ENCODE measurements around the gene PHLDB1. TPM values are rescaled to one million over a fixed set of nuclear protein-coding genes. Genes with fewer than 3 reads are reported as not detected.

PHLDB1 gene
- total RNA-seq, 1 experiment from 2014 or later, result 0.19 TPM

DNA sequence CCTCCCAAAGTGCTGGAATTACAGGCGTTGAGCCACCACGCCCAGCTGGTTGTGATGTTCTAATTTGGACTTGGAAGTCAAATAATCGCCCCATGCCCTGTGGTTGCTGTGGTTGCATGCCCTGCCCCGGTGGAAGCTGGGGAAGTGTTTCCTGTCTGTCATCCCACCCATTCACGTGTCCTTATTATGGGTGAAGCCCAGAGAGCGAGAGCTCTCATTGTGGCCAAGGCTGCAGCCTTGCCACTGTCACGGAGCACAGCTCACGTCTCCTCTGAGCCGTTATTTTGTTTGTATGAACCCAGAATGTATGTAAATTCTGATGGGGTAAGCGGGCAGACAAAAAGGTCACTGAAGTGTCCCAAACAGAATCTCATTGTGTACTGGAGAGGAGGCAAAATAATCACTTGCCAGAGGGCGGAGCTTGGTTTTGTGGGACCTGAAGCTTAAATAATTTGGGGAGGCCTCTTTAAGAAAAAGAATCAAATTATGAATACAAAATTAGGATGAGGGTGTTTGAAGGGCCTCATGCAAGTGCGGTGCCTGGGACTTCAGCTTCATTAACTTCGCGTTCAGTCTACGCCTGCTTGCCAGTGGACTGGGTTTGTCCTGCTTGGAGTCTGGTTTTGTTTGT, 97.8 kb downstream of the PHLDB1 start:
- H3K79me2 ChIP-seq (ENCODE audit: low read length), result no peaks in the 10 kb centered on the region
- H3K27ac ChIP-seq (ENCODE audit: low read length), result no peak overlapping the region
- peaks cover 17% of the 10 kb centered on the region for H3K4me1 ChIP-seq (ENCODE audit: low read length)
- no peak for DNase-seq
- no peaks in the 10 kb centered on the region for H3K27me3 ChIP-seq (ENCODE audit: low read length)
- H3K4me2 ChIP-seq (ENCODE audit: low read depth, low read length, poor library complexity, severe bottlenecking), result peak overlapping the region; percentile 50
- no peaks in the 10 kb centered on the region for H3K9me2 ChIP-seq (replicated peaks; ENCODE audit: insufficient read depth, low read length)
- H3K36me3 ChIP-seq (ENCODE audit: insufficient read depth, low read length), result no peaks in the 10 kb centered on the region
- no peak overlapping the region for H2AFZ ChIP-seq (ENCODE audit: low read length)
- H3K9ac ChIP-seq (ENCODE audit: low read length), result no peak overlapping the region
- no peak overlapping the region for H3K4me3 ChIP-seq (ENCODE audit: low read length)
- H3K9me3 ChIP-seq (ENCODE audit: low read length), result no peaks in the 10 kb centered on the region
- H4K20me1 ChIP-seq (ENCODE audit: insufficient read depth, low read depth, low read length), result no peaks in the 10 kb centered on the region

DNA sequence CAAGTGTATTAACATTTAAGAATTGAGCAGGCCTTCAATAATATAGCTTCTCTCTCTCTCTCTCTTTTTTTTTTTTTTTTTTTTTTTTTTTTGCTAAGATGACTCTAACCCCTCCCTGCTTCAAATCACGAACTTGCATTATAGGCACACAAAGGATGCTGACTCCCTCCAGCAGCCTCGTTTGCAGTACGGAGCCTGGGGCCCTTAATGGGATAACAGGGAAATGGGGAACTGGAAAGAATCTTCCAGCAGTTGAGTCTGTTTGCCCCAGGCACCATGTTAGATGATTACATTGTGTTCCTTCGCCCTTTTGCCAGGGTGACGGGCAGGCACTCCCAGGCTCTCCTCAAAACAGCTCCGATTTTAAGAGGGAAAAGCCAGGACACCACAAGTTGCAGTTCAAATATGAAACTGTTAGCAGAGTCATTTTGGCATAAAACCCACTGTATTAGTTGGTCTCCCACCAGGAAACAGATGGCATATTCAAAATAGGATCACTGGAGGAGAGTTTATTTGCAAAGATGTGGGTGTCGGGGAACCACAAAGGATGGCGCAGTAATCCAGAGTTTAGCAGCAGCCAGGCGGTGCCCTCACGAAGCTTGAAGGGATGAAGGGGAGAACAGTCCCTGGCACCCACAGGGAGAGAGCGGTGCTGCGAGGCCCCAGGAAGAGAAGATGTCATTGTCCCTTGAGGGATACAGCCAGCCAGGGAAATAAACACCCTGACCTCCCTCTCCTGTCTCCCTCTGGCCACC, 98.6 kb downstream of the PHLDB1 start:
- Histone ChIP-seq H4K20me1 (ENCODE audit: insufficient read depth, low read depth, low read length) (no peaks in the 10 kb centered on the region), H3K9me3 (ENCODE audit: low read length) (no peaks in the 10 kb centered on the region), H3K9me2 (replicated peaks; ENCODE audit: insufficient read depth, low read length) (no peaks in the 10 kb centered on the region), H3K4me3 (ENCODE audit: low read length) (peak overlapping the region; percentile 27; the same call in 1 of the 2 replicates), H3K4me2 (ENCODE audit: low read depth, low read length, poor library complexity, severe bottlenecking) (peak overlapping the region; percentile 50), H3K79me2 (ENCODE audit: low read length) (no peaks in the 10 kb centered on the region), H3K27me3 (ENCODE audit: low read length) (no peaks in the 10 kb centered on the region), H2AFZ (ENCODE audit: low read length) (no peak overlapping the region), H3K9ac (ENCODE audit: low read length) (no peak overlapping the region), H3K36me3 (ENCODE audit: insufficient read depth, low read length) (no peaks in the 10 kb centered on the region), H3K4me1 (ENCODE audit: low read length) (peaks cover 17% of the 10 kb centered on the region), H3K27ac (ENCODE audit: low read length) (no peak overlapping the region)
- no peak for DNase-seq

DNA sequence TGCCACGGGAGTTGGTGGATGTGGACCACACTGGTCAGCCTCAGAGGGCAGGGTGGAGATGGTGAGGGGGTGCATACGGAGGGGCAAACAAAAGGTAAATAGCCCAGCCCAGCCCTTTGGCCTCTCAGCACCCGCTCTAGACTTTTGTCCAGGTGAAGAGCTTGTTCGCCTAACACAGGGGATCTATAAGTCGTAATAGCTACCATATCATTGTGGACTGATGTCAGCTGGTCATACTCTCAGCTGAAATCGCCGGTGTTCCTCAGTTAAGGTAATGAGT, 99.1 kb downstream of the PHLDB1 start:
- Histone ChIP-seq H4K20me1 (ENCODE audit: insufficient read depth, low read depth, low read length) (no peaks in the 10 kb centered on the region), H3K27me3 (ENCODE audit: low read length) (no peaks in the 10 kb centered on the region), H3K79me2 (ENCODE audit: low read length) (no peaks in the 10 kb centered on the region), H3K9me2 (replicated peaks; ENCODE audit: insufficient read depth, low read length) (no peaks in the 10 kb centered on the region), H3K9ac (ENCODE audit: low read length) (no peak overlapping the region), H3K4me3 (ENCODE audit: low read length) (no peak overlapping the region), H2AFZ (ENCODE audit: low read length) (no peak overlapping the region), H3K36me3 (ENCODE audit: insufficient read depth, low read length) (no peaks in the 10 kb centered on the region), H3K9me3 (ENCODE audit: low read length) (no peaks in the 10 kb centered on the region), H3K27ac (ENCODE audit: low read length) (no peak overlapping the region), H3K4me2 (ENCODE audit: low read depth, low read length, poor library complexity, severe bottlenecking) (peak overlapping the region; percentile 50), H3K4me1 (ENCODE audit: low read length) (peaks cover 17% of the 10 kb centered on the region)
- DNase-seq, result no peak

Small RNA genes lying within 50 kb of the gene (small RNA-seq; reads per million reads assigned to genes)
- not detected for gene RNU6-1157P
- gene RNU6-376P, result not detected

Other genes starting within 250 kb of the PHLDB1 start
- gene UBE4A, start 248.0 kb upstream of the PHLDB1 start, total RNA-seq (2014; rRNA removed; shearing (Covaris generic); ENCODE audit: low replicate concordance), result 9.7 and 26.3 TPM in 2 replicates
- 80.7 and 82.4 TPM in 2 replicates for gene ATP5MG, start 206.0 kb upstream of the PHLDB1 start, total RNA-seq (2014; rRNA removed; shearing (Covaris generic); ENCODE audit: low replicate concordance)
- gene KMT2A, start 171.1 kb upstream of the PHLDB1 start, total RNA-seq (2014; rRNA removed; shearing (Covaris generic); ENCODE audit: low replicate concordance), result 37.6 and 40.7 TPM in 2 replicates
- gene TTC36, start 80.1 kb upstream of the PHLDB1 start, total RNA-seq (2014; rRNA removed; shearing (Covaris generic); ENCODE audit: low replicate concordance), result not detected in 2 replicates
- gene TMEM25, start 76.4 kb upstream of the PHLDB1 start, total RNA-seq (2014; rRNA removed; shearing (Covaris generic); ENCODE audit: low replicate concordance), result 9.1 and 12.1 TPM in 2 replicates
- gene IFT46, start 41.7 kb upstream of the PHLDB1 start, total RNA-seq (2014; rRNA removed; shearing (Covaris generic); ENCODE audit: low replicate concordance), result 13.5 and 28.6 TPM in 2 replicates
- gene ARCN1, start 35.2 kb upstream of the PHLDB1 start, total RNA-seq (2014; rRNA removed; shearing (Covaris generic); ENCODE audit: low replicate concordance), result 29.6 and 34.4 TPM in 2 replicates
- gene TREH, start 72.0 kb downstream of the PHLDB1 start, total RNA-seq (2014; rRNA removed; shearing (Covaris generic); ENCODE audit: low replicate concordance), result not detected in 2 replicates
- gene DDX6, start 183.5 kb downstream of the PHLDB1 start, total RNA-seq (2014; rRNA removed; shearing (Covaris generic); ENCODE audit: low replicate concordance), result 29.4 and 52.8 TPM in 2 replicates